SH-SY5Y (cell line): ENCODE data around the gene PPP2R2B.

ENCODE experiments used
- GATA2 ChIP-seq: IDR thresholded peaks from 2 replicates; pipeline ENCODE4 v1.6.1; 2011; ENCODE audit warnings: mild to moderate bottlenecking, low read depth, low read length
- GATA3 ChIP-seq: IDR thresholded peaks from 2 replicates; pipeline ENCODE4 v1.6.1; 2011; ENCODE audit warnings: low read depth, mild to moderate bottlenecking, low read length, moderate library complexity

The PPP2R2B gene

GRCh38 chr5:146894753-146895521, 16.4 kb upstream of the PPP2R2B start:
- TF ChIP-seq GATA2, result no peak
- no peak for TF ChIP-seq GATA3

- no peak for TF ChIP-seq GATA3
These were observed 15.4 kb upstream of the PPP2R2B start for GRCh38 chr5:146893991-146894390.

- no peak for TF ChIP-seq GATA2
- TF ChIP-seq GATA3, result no peak
These were observed 13.7 kb upstream of the PPP2R2B start for GRCh38 chr5:146892231-146892630.

- TF ChIP-seq GATA3, result no peak
- TF ChIP-seq GATA2, result no peak
These were observed 13.0 kb upstream of the PPP2R2B start for GRCh38 chr5:146891511-146891910.

GRCh38 chr5:146890731-146891440, 12.3 kb upstream of the PPP2R2B start:
- TF ChIP-seq GATA2 (no peak), GATA3 (no peak)

- TF ChIP-seq GATA2 (no peak), GATA3 (no peak)
These were observed 11.5 kb upstream of the PPP2R2B start for GRCh38 chr5:146890066-146890465.

GRCh38 chr5:146889169-146889568, 10.6 kb upstream of the PPP2R2B start:
- TF ChIP-seq GATA3, result no peak
- no peak for TF ChIP-seq GATA2

GRCh38 chr5:146888351-146888978, 9.9 kb upstream of the PPP2R2B start:
- TF ChIP-seq GATA3 (no peak), GATA2 (no peak)

GRCh38 chr5:146884066-146884626, 5.6 kb upstream of the PPP2R2B start:
- TF ChIP-seq GATA2, result no peak
- TF ChIP-seq GATA3, result no peak

GRCh38 chr5:146883511-146883910, 5.0 kb upstream of the PPP2R2B start:
- TF ChIP-seq GATA2 (no peak), GATA3 (no peak)

- TF ChIP-seq GATA2 (no peak), GATA3 (no peak)
These were observed 2.4 kb upstream of the PPP2R2B start for GRCh38 chr5:146880966-146881365.

GRCh38 chr5:146877783-146878475, 628 bp downstream of the PPP2R2B start:
- TF ChIP-seq GATA3, result no peak

GRCh38 chr5:146877178-146877681, 1.3 kb downstream of the PPP2R2B start:
- TF ChIP-seq GATA3, result no peak
- no peak for TF ChIP-seq GATA2
